Right renal cortex interstitium (tissue), 3 donors: ENCODE data around the gene GON4L. TPM values are rescaled to one million over a fixed set of nuclear protein-coding genes. Genes with fewer than 3 reads are reported as not detected.
"Not testable (repeated sequence)": the region's sequence is repeated elsewhere in the genome, so short reads cannot be mapped to it uniquely, and the experiment has no call there.

Experiments used
- DNase-seq, 3 donors: peaks; one replicate each; pipeline ENCODE4 v3.0.0-alpha.2; 2013; ENCODE audit warnings: low read depth in 3 of 3, low spot score in 2 of 3
- polyA plus RNA-seq, 3 donors: library from polyadenylated mRNA; unstranded; fragments of 120-200 nt; gene quantifications; one replicate each; pipeline ENCODE4 v1.2.1, GENCODE V29; 2013; ENCODE audit not compliant: insufficient read length in 3 of 3

Gene GON4L
- polyA plus RNA-seq, 3 donors, result 37.9 to 47.9 (median 40.0) TPM

- DNase-seq, result no peak
Observed at GRCh38 chr1:155834296-155834926, 22.6 kb downstream of the GON4L start.

- DNase-seq, result no peak
Observed at GRCh38 chr1:155833665-155834295, 23.2 kb downstream of the GON4L start.

GRCh38 chr1:155831279-155831976 is 25.6 kb downstream of the GON4L start:
- DNase-seq, result no peak

- DNase-seq, result no peak
Observed at GRCh38 chr1:155827450-155827849, 29.6 kb downstream of the GON4L start.

GRCh38 chr1:155816351-155816750 is 40.7 kb downstream of the GON4L start:
- DNase-seq, result no peak

GRCh38 chr1:155813672-155814071 is 43.3 kb downstream of the GON4L start:
- DNase-seq, result no peak

GRCh38 chr1:155812878-155813277 is 44.1 kb downstream of the GON4L start:
- DNase-seq, result no peak

- no peak for DNase-seq
Observed at GRCh38 chr1:155809088-155809487, 47.9 kb downstream of the GON4L start.

- DNase-seq, result no peak
Observed at GRCh38 chr1:155801149-155801548, 55.9 kb downstream of the GON4L start.

- DNase-seq, result not testable (repeated sequence)
Observed at GRCh38 chr1:155795618-155796017, 61.4 kb downstream of the GON4L start.

GRCh38 chr1:155794605-155795245 is 62.3 kb downstream of the GON4L start:
- no peak for DNase-seq

GRCh38 chr1:155793213-155793612 is 63.8 kb downstream of the GON4L start:
- no peak for DNase-seq

GRCh38 chr1:155777582-155777981 is 79.4 kb downstream of the GON4L start:
- no peak for DNase-seq

GRCh38 chr1:155776414-155776813 is 80.6 kb downstream of the GON4L start:
- no peak for DNase-seq

- no peak for DNase-seq
Observed at GRCh38 chr1:155773221-155773620, 83.8 kb downstream of the GON4L start.

- DNase-seq, result no peak
Observed at GRCh38 chr1:155769257-155769656, 87.8 kb downstream of the GON4L start.

GRCh38 chr1:155767399-155767989 is 89.5 kb downstream of the GON4L start:
- not testable (repeated sequence) for DNase-seq

GRCh38 chr1:155763989-155764388 is 93.0 kb downstream of the GON4L start:
- DNase-seq, result not testable (repeated sequence)

- not testable (repeated sequence) for DNase-seq
Observed at GRCh38 chr1:155763090-155763815, 93.8 kb downstream of the GON4L start.

- no peak for DNase-seq
Observed at GRCh38 chr1:155761736-155762405, 95.1 kb downstream of the GON4L start.
